IPS DF 4.7 (cell line): ENCODE data around the gene SSR2.

Experiments used
- DNase-seq: peaks from one replicate; pipeline ENCODE4 v3.0.0-alpha.2; 2013; ENCODE audit warnings: low spot score; ENCODE audit errors: extremely low read depth

SSR2 gene

DNA sequence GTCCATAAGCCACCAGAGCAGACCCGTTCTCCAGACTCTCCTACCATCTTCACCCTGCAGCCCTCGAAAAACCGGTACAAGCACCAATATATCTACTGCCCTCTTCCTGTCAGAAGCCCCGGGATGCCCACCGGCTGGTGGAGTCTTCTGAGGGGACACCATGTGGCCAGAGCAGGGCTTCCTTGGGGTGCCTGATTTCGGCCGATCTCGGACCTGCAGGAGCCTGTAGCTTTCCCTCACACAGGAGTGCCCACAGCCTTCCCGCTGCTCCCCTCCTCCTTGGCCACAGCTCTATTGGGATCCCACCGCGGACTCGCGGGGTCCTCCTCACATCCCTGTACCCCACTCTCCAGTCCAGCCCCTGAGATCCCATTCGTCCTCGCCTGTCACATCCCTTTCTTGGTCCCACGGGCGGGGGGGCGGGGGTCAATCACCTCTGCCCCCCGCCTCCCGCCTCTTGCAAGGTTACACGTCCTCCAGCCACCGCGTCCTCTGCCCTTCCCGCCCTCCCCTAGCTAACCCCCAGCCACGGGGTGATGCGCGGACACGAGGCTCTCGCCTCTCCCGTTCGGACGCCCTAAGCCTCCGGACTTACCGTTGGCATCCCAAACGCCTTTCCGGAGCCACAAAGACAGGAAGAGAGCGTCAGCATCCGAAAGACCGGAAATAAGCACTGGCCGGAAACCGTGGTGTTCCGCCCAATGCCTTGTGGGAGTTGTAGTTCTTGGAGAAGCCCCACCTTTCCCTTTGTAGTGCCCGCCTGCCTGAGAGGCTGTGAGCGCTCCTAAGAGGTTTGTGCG, at the start of gene SSR2:
Gene SSR2 (minus strand): TSS at position 659 of the 800 bp plus-strand sequence. CDS start 784 bp downstream, outside the sequence.
- peak; percentile 78 for DNase-seq

DNA sequence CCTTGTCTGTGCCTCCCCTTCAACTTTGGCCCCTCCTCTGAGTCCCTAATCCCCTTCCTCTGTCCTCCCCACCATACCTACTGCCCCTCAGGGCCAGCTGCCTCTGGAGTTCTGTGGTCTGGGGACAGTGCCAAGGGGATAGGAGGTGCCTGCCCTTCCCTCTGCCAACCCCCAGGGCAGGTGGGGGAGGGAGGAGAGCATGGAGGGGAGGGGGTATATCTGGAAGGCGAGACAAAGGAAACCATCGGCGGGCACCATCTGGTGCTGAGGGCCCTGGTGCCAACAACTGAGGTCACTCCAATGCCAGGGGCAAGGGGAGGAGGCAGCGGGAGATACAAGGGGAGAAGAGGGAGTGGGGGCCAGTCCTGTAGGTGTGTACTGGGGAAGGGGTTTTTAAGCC, 49.8 kb upstream of the SSR2 start:
- DNase-seq = no peak

DNA sequence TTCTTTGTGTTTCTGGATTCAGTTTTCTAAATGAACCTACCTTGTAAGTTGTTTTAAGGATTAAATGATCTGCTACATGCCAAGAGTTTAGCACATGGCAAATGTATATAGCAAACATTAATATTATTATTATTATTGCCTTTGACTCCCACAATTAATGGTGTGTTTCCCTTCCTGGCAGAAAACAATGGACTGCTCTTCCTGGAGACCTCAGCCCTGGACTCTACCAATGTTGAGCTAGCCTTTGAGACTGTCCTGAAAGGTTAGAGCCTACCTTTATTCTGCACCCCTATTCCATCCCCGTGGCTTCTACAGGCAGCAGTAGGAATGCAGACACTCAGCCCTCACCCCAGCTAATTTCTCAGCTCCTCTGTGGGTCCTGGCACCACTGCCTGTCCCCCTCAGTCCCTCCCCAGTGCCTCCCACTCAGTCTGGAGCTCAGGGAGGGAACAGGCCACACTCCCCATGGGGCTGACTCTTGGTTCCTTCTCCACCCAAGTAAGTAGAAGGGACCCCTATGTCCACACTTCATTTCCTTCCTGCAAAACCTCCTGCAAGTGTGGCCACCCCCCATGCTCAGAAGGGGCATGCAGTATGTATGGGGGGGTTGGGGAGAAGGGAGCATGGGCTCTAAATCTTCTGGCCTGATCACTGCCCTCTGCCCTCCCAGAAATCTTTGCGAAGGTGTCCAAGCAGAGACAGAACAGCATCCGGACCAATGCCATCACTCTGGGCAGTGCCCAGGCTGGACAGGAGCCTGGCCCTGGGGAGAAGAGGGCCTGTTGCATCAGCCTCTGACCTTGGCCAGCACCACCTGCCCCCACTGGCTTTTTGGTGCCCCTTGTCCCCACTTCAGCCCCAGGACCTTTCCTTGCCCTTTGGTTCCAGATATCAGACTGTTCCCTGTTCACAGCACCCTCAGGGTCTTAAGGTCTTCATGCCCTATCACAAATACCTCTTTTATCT, 49.0 kb upstream of the SSR2 start:
- DNase-seq = no peak

GRCh38 chr1:156067262-156067661, 46.5 kb upstream of the SSR2 start:
- no peak for DNase-seq

- no peak for DNase-seq
Observed at GRCh38 chr1:156065871-156066270, 45.1 kb upstream of the SSR2 start.

- DNase-seq = no peak
Observed at GRCh38 chr1:156065212-156065611, 44.5 kb upstream of the SSR2 start.

DNA sequence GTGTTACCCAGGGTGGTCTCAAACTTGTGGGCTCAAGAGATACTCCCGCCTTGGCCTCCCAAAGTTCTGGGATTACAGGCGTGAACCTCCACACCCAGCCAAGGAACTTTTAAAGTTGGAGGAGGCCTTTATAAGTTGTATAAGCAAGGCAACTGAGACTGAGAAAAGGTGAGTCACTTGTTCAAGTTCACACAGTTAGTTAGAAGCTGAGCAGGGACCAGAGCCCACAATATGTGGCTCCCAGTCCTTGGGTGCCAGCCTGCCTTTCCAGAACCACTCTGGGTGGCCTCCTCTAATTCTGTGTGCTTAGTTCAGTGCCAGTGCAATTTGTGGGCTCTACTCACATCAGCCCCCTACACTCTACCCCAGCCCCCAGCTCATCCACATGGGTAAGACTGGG, 43.9 kb upstream of the SSR2 start:
- DNase-seq = no peak

DNA sequence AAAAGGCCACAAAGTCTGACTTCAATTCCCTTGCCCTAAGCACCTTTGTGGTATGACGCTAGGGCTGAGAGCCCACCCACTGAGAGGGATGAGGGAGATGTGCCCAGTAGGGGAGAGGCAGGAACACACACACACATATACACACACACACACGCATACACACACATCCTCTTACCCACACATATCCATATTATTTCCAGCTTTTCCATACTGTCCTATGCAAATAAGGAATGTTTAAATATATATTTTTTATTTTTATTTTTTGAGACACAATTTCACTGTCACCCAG, 43.2 kb upstream of the SSR2 start:
- no peak for DNase-seq

DNA sequence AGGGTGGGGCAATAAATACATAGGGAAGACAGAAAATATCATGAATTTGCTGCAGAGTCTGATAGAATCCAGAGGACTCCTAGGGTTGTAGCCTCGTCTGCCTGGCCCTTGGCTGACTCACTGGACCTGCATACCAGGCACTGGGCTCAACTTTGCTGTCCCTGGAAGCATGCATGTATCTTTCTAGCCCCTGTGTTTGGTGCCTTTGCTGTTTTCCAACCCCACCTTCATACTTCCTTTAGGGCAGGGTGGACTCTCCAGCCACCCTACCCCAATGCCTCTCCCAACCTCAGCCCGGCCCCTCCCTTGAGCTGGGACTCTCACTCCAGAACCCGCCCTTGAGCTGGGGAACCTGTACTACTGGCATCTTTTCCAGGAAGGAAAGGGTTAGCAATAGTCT, 41.4 kb upstream of the SSR2 start:
- DNase-seq = no peak

DNA sequence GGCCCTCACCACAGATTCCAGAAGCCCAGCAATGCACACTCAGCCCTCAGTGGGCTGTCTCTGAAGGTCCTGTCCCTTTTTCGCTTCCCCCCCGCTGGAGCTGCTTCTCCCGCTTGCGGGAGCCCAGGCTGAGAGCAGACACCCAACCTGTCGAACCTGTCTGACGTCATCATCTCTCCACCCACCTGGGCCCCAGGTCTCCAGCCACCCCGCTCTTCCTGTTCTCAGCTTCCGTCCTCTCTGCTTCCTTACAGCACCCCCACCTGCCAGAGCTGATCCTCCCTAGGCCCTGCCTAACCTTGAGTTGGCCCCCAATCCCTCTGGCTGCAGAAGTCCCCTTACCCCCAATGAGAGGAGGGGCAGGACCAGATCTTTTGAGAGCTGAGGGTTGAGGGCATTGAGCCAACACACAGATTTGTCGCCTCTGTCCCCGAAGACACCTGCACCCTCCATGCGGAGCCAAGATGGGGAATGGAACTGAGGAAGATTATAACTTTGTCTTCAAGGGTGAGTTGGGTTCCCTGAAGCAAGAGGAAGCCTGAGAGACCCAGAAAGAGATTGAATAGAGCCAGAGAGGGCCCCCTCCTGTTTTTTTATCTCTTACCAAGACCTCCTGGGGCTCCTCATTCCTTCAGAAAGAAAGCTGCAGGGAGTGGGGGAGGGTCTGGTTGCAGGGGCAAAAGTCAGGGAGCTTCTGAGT, 40.3 kb upstream of the SSR2 start, which contains the start of gene RAB25:
Gene RAB25 (plus strand): TSS at position 224 of the 700 bp plus-strand sequence. CDS start 241 bp downstream, at position 465.
- no peak for DNase-seq

DNA sequence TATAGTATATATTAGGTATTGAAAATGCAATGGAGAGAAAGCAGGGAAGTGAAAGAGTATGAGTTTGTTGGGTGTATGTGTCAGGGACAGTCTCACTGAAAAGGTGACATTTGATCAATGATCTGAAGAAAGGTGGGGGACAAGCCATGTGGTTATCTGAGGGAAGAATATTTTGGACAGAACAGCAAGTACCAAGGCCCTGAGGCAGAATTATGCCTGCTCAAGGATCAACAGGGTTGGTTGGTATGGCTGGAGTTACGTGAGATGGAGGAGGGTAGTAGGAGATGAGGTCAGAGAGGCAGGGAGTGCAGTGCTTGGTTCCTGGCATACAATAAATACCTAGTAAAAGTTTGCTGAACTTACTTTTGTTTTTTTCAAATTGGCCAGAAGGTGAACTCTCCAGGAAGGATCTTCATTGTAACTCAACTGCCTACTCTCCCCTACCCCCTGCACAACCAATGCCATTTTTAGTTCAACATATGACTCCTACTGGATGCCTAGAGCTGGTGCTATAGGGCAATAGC, 35.6 kb upstream of the SSR2 start:
- DNase-seq = no peak

- DNase-seq = no peak
Observed at GRCh38 chr1:156055281-156056048, 34.7 kb upstream of the SSR2 start.

DNA sequence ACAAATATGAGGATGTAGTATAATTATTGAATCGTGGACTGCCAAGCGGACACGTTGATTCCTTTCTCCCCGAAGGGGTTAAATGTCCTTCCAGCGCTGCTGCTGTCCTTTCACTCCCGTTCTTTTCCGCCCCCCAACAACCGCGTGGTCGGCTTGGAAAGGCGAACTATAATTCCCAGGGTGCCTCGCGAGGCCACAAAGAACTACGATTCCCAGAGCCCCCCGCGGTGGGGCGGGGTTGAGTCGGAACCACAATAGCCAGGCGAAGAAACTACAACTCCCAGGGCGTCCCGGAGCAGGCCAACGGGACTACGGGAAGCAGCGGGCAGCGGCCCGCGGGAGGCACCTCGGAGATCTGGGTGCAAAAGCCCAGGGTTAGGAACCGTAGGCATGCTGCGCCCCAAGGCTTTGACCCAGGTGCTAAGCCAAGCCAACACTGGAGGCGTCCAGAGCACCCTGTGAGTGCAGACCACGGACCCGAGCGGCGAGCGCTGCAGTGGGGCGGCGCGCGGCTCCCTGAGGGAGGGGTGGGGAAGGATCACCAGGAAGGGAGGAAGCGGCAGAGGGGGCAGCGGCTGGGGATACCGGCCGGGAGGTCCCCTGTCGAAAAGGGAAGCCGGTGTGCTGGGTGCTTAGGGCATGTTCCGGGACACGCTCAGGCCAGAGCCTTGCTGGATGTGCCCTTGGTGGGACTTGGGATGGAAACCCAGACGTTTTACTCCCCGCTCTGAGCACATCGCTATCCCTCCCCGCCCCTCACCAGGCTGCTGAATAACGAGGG, 33.9 kb upstream of the SSR2 start, which contains the start of gene LAMTOR2:
Gene LAMTOR2 (plus strand): TSS at position 283 of the 781 bp plus-strand sequence. CDS start 108 bp downstream, at position 391.
- DNase-seq = peak; percentile 92

GRCh38 chr1:156053768-156054499, 33.2 kb upstream of the SSR2 start, which contains the start of gene UBQLN4:
Gene UBQLN4 (minus strand): TSS chr1:156053798. CDS start chr1:156053701, 97 bp downstream.
- no peak for DNase-seq

DNA sequence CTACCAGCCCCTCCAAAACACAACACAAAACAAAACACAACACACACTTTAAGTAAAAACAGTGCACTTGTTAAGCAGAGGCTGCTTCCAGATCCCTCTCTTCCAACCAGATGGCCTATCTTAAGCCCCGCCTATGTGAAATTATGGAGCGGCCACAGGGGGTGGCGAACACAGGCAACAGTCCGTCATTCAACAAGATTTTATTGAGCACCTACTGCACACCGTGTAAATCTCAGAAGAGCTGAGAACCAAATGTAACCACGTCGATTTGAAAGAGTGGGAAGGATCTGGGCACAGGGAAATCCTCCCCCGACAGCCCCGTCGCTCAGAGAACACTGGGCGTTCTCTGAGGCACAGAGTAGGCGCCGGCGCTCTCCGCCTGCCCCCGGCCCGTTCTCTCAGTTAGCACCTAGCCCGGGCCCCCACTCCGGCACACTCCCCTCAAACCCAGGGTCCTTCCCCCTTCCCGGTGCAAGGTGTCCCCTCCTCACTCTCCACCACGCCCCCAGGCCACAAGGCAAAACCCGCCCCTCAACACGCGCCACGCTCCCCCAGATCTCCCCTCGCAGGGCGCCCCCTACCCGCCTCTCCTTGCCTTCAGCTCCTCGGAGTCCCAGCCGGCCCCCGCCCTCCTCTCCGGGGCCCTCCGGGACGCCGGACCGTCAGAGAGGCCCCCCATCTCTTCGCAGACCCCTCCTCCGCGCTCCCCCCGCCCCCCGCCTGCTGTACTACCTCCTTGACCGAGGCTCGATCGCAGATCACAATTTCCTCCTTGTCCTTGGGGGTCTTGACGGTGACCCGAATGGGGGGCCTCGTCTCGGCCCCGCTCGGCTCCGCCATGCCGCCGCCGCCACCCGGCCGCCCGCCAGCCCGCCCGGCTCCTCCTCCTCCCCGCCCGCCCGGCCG, 32.4 kb upstream of the SSR2 start:
- DNase-seq = no peak

GRCh38 chr1:156051011-156051725, 30.4 kb upstream of the SSR2 start:
- no peak for DNase-seq

DNA sequence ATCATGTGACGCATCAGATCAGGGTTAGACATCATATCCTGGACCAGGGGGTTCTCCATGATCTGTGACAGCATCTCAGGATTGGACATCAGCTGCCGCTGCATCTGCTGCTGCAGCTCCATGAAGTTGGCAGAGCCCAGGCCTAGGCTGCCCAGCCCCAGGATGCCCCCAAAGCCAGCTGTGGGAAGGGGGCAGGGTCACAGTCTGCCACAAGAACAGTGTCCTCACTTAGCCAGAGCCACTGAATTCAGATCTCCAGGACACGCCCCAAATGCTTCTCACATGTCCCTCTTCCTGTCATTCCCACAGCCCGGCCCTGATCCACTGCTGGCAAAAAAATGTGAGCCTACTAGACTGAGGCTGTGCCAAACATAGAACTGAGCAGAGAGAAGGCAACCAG, 29.6 kb upstream of the SSR2 start:
- DNase-seq = no peak
